ENCODE measurements around the gene RASGRP3. TPM values are rescaled to one million over a fixed set of nuclear protein-coding genes. Genes with fewer than 3 reads are reported as not detected.

RASGRP3 gene
- total and polyA plus RNA-seq, 2 donors (not counting 3 experiments of a cell fraction or from before 2014, with no cell fraction given) = 16.0 to 39.6 TPM

DNA sequence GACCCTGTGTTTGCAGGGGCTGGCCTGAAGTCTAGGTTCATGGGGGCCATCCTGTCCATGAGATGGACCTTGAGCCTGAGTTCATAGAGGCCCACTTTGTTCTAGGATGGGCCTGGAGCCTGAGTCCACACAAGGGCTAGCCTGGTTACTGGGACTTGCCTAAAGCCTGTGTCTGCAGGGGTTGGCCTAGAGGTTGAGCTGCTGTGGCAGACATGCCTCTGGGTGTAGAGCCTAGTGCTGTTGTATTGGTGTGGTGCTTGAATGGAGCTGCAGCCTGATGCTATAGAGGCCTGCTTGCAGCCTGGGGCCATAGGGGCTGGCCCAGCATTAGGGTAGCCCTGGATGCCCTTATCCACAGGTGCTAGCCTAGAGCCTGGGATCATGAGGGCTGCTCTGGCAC lies 23.9 kb upstream of the RASGRP3 start:
- Histone ChIP-seq H3K27ac (ENCODE audit: insufficient read depth, low read depth, low read length) (no peak overlapping the region), H3K36me3 (ENCODE audit: control insufficient read depth in 2 of 2, extremely low read depth in 1 of 2, insufficient read depth in 2 of 2, low read length in 2 of 2) (no peaks in the 10 kb centered on the region), H3K9ac (replicated peaks; ENCODE audit: extremely low read depth, insufficient read depth, low read length) (no peak overlapping the region), H3K4me2 (ENCODE audit: insufficient read depth, low read length) (no peak overlapping the region), H3K9me3 (replicated peaks; ENCODE audit: control insufficient read depth, insufficient read depth, low read length) (no peaks in the 10 kb centered on the region), H2AFZ (ENCODE audit: low read depth, low read length) (no peak overlapping the region), H3K4me3 (replicated peaks in 1 of 3; ENCODE audit: insufficient read depth in 1 of 3, low read depth in 1 of 3, low read length in 3 of 3) (no peak overlapping the region), H3K27me3 (ENCODE audit: control insufficient read depth in 2 of 2, insufficient read depth in 2 of 2, low read length in 2 of 2) (no peaks in the 10 kb centered on the region), H3K79me2 (ENCODE audit: control insufficient read depth, insufficient read depth, low read length) (no peaks in the 10 kb centered on the region), H3K4me1 (ENCODE audit: control insufficient read depth, extremely low read depth, insufficient read depth, low read length) (no peaks in the 10 kb centered on the region), H4K20me1 (replicated peaks; ENCODE audit: control insufficient read depth, extremely low read depth, insufficient read depth, low read length) (no peaks in the 10 kb centered on the region), H3K9me1 (replicated peaks; ENCODE audit: control insufficient read depth, extremely low read depth, insufficient read depth, low read length) (no peaks in the 10 kb centered on the region)
- FAIRE-seq = no peak
- POLR2A ChIA-PET = no interaction called here
- no peak for DNase-seq (ENCODE audit: low read depth, low spot score)
- TF ChIP-seq EZH2 (IDR thresholded peaks at IDR 0.05; ENCODE audit: borderline replicate concordance, low read depth, low read length, severe bottlenecking) (no peak), FOS (IDR thresholded peaks at IDR 0.05; ENCODE audit: borderline replicate concordance, insufficient read depth, low read length) (no peak), POLR2AphosphoS5 (IDR thresholded peaks at IDR 0.05; ENCODE audit: insufficient read depth, low read depth, low read length) (no peak), JUN (IDR thresholded peaks at IDR 0.05; ENCODE audit: borderline replicate concordance, insufficient read depth, insufficient read length, low read depth) (no peak), POLR2A (IDR thresholded peaks at IDR 0.05; ENCODE audit: low read depth, low read length) (no peak), MYC (IDR thresholded peaks at IDR 0.05; ENCODE audit: low read depth, low read length) (no peak), GATA2 (IDR thresholded peaks at IDR 0.05; ENCODE audit: insufficient read depth, insufficient read length, low read depth, low read length) (no peak)
- TF ChIP-seq, protein P1, sequence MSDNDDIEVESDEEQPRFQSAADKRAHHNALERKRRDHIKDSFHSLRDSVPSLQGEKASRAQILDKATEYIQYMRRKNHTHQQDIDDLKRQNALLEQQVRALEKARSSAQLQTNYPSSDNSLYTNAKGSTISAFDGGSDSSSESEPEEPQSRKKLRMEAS (IDR thresholded peaks at IDR 0.05; ENCODE audit: insufficient read depth, insufficient read length) = no peak
- TF ChIP-seq, protein P2, sequence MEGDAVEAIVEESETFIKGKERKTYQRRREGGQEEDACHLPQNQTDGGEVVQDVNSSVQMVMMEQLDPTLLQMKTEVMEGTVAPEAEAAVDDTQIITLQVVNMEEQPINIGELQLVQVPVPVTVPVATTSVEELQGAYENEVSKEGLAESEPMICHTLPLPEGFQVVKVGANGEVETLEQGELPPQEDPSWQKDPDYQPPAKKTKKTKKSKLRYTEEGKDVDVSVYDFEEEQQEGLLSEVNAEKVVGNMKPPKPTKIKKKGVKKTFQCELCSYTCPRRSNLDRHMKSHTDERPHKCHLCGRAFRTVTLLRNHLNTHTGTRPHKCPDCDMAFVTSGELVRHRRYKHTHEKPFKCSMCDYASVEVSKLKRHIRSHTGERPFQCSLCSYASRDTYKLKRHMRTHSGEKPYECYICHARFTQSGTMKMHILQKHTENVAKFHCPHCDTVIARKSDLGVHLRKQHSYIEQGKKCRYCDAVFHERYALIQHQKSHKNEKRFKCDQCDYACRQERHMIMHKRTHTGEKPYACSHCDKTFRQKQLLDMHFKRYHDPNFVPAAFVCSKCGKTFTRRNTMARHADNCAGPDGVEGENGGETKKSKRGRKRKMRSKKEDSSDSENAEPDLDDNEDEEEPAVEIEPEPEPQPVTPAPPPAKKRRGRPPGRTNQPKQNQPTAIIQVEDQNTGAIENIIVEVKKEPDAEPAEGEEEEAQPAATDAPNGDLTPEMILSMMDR (IDR thresholded peaks at IDR 0.05; ENCODE audit: extremely low read depth in 1 of 2, insufficient read depth in 1 of 2, low read depth in 1 of 2, low read length in 2 of 2) = no peak
- intact Hi-C loops (cut with micrococcal nuclease) = no loop called here
- dilution Hi-C loops (cut with MboI; ENCODE audit: extremely low pct_ligation_motif_present, low sequenced_read_pairs) = no loop called here
- CTCF ChIA-PET = interaction anchor here (0.5 to 1.3 kb wide), 3 partner anchors 11 to 331 kb away, joined by 3 to 6 read pairs (median 4); partner anchors contain the start of gene RASGRP3
- BruUV-seq (replicated peaks) = no TSS peak

Data from endothelial cell of umbilical vein (primary cell).